ENCODE measurements around the gene MUC4. TPM values are rescaled to one million over a fixed set of nuclear protein-coding genes. Genes with fewer than 3 reads are reported as not detected.

MUC4 gene
- total RNA-seq: not detected in 2 replicates

GRCh38 chr3:195811756-195812155 is at the start of gene MUC4:
Gene MUC4, minus strand, starts transcription at chr3:195811929. Its CDS starts 112 bp downstream, at chr3:195811817.

GRCh38 chr3:195720831-195721506 is 90.8 kb downstream of the MUC4 start, which contains the start of gene MUC20:
Gene MUC20, plus strand, starts transcription at chr3:195720978. Its CDS starts 30 bp downstream, at chr3:195721008.

Other genes starting within 250 kb of the MUC4 start
- 0.23 TPM in 1 of 2 replicates, not detected in the other for gene APOD, start 228.0 kb downstream of the MUC4 start, total RNA-seq
- not detected in 2 replicates for gene MUC20, start 91.0 kb downstream of the MUC4 start, total RNA-seq
- gene TNK2, start 96.6 kb upstream of the MUC4 start, total RNA-seq: 31.3 and 32.4 TPM in 2 replicates